OCI-LY3 (cell line): Measurements from ENCODE around the gene AIFM1.

Source experiments
- CTCF ChIP-seq: fragments of 200-600, 300-600 bp; sonication (generic); IDR thresholded peaks from 2 replicates; pipeline ENCODE4 v1.5.1; 2014; ENCODE audit warnings: antibody characterized with exemption, low read length, low read depth
- EZH2phosphoT487 ChIP-seq: fragments of 200-600 bp; shearing (Covaris generic); IDR thresholded peaks from 2 replicates; pipeline ENCODE4 v1.6.1; 2018; ENCODE audit warnings: antibody characterized with exemption, mixed run types, low read depth

DNA sequence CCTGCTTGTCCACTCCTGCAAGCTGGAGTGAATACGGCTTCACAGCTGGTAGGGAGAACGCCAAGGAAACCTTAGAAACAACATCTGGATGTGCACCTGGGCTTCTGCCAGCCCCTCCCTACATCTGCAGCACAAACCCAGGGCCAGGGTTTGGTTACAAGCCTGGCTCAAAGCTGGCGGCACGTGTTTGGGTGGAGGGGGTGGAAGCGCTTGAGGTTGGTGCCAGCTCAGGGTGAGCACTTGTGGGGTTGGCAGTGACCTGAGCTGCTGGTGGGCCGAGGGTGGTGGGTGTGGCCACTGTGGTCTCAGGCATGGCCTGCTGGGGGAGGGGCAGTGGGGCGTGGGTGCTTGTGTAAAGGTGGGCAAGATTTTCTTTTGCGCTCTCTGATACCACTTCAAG, 70.9 kb downstream of the AIFM1 start:
- TF ChIP-seq CTCF (no peak), EZH2phosphoT487 (no peak)
